ENCODE data around the gene AGBL4. TPM values are rescaled to one million over a fixed set of nuclear protein-coding genes. Genes with fewer than 3 reads are reported as not detected.

AGBL4 gene
- total and polyA plus RNA-seq, 2 of the 13 experiments (the other 11 are each of a cell fraction or from before 2014, with no cell fraction given), result not detected

DNA sequence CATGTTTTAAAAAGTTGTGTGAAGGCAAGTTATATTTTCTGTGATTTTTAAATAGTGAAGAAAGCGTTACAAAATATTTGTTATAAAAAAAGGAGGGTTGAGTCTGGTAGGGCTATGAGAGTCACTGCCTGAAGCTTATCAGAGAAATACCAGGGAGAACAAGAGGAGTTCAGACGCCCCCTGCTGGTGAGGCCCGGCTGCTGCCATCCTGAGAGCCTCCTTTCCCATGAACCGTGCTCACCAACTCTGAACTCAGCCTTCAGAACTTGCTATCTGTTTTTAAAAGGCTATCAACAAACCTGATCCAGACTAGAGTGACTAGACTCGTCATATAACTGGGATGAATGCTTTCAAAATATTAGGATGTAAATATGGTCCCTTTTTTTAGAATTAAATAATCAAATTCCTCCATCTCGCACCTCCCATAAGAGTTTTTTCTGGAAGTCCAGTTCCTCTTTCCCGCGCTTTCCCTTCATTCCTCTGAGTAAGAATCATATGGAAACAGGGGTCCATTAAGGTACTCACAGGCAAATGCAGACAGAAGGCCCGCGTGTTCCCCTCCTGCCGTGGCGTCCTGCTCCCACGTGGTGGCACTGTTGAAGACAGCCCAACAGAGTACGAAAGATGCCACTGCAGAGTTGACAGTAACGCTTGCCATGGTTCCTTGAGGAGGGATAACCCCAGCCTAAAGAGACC, 1525.5 kb downstream of the AGBL4 start (continued):
- TF ChIP-seq, protein P1, sequence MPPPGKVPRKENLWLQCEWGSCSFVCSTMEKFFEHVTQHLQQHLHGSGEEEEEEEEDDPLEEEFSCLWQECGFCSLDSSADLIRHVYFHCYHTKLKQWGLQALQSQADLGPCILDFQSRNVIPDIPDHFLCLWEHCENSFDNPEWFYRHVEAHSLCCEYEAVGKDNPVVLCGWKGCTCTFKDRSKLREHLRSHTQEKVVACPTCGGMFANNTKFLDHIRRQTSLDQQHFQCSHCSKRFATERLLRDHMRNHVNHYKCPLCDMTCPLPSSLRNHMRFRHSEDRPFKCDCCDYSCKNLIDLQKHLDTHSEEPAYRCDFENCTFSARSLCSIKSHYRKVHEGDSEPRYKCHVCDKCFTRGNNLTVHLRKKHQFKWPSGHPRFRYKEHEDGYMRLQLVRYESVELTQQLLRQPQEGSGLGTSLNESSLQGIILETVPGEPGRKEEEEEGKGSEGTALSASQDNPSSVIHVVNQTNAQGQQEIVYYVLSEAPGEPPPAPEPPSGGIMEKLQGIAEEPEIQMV (CRISPR knock-in tag; IDR thresholded peaks at IDR 0.05; ENCODE audit: low read depth), result no peak
- TF ChIP-seq ZNF672 (CRISPR knock-in tag; IDR thresholded peaks at IDR 0.05) (no peak), PHF5A (CRISPR knock-in tag; IDR thresholded peaks at IDR 0.05; ENCODE audit: low read depth, unreplicated experiment) (no peak), ZMAT3 (CRISPR knock-in tag; conservative IDR thresholded peaks at IDR 0.05) (0 out of 2 replicates have a peak, but pooled peaks have one; percentile 49), RNF2 (conservative IDR thresholded peaks at IDR 0.05; ENCODE audit: low read depth) (no peak), MED1 (CRISPR knock-in tag; IDR thresholded peaks at IDR 0.05) (no peak), ZSCAN20 (CRISPR knock-in tag; IDR thresholded peaks at IDR 0.05; ENCODE audit: borderline replicate concordance) (no peak), YEATS4 (CRISPR knock-in tag; IDR thresholded peaks at IDR 0.05; ENCODE audit: borderline replicate concordance) (no peak), HNRNPL (IDR thresholded peaks at IDR 0.05; ENCODE audit: low read depth, low read length) (no peak), ZZZ3 (CRISPR knock-in tag; IDR thresholded peaks at IDR 0.05; ENCODE audit: borderline replicate concordance) (no peak), ZFP36 (IDR thresholded peaks at IDR 0.05; ENCODE audit: borderline replicate concordance, low read depth, low read length, partially characterized antibody) (no peak)
- TF ChIP-seq, protein P2, sequence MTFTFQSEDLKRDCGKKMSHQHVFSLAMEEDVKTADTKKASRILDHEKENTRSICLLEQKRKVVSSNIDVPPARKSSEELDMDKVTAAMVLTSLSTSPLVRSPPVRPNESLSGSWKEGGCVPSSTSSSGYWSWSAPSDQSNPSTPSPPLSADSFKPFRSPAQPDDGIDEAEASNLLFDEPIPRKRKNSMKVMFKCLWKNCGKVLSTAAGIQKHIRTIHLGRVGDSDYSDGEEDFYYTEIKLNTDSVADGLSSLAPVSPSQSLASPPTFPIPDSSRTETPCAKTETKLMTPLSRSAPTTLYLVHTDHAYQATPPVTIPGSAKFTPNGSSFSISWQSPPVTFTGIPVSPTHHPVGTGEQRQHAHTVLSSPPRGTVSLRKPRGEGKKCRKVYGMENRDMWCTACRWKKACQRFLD (CRISPR knock-in tag; IDR thresholded peaks at IDR 0.05; ENCODE audit: borderline replicate concordance), result no peak
- TF ChIP-seq, protein P3, sequence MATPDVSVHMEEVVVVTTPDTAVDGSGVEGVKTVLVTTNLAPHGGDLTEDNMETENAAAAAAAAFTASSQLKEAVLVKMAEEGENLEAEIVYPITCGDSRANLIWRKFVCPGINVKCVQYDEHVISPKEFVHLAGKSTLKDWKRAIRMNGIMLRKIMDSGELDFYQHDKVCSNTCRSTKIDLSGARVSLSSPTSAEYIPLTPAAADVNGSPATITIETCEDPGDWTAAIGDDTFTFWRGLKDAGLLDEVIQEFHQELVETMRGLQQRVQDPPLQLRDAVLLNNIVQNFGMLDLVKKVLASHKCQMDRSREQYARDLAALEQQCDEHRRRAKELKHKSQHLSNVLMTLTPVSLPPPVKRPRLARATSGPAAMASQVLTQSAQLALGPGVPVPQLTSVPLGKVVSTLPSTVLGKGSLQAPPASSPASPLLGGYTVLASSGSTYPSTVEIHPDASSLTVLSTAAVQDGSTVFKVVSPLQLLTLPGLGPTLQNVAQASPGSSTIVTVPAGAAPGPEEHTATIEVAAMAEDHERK (CRISPR knock-in tag; IDR thresholded peaks at IDR 0.05; ENCODE audit: low read depth), result no peak
- TF ChIP-seq, protein P4, sequence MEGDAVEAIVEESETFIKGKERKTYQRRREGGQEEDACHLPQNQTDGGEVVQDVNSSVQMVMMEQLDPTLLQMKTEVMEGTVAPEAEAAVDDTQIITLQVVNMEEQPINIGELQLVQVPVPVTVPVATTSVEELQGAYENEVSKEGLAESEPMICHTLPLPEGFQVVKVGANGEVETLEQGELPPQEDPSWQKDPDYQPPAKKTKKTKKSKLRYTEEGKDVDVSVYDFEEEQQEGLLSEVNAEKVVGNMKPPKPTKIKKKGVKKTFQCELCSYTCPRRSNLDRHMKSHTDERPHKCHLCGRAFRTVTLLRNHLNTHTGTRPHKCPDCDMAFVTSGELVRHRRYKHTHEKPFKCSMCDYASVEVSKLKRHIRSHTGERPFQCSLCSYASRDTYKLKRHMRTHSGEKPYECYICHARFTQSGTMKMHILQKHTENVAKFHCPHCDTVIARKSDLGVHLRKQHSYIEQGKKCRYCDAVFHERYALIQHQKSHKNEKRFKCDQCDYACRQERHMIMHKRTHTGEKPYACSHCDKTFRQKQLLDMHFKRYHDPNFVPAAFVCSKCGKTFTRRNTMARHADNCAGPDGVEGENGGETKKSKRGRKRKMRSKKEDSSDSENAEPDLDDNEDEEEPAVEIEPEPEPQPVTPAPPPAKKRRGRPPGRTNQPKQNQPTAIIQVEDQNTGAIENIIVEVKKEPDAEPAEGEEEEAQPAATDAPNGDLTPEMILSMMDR (CRISPR knock-in tag; IDR thresholded peaks at IDR 0.05), result peak; percentile 77
- TF ChIP-seq, protein P5, sequence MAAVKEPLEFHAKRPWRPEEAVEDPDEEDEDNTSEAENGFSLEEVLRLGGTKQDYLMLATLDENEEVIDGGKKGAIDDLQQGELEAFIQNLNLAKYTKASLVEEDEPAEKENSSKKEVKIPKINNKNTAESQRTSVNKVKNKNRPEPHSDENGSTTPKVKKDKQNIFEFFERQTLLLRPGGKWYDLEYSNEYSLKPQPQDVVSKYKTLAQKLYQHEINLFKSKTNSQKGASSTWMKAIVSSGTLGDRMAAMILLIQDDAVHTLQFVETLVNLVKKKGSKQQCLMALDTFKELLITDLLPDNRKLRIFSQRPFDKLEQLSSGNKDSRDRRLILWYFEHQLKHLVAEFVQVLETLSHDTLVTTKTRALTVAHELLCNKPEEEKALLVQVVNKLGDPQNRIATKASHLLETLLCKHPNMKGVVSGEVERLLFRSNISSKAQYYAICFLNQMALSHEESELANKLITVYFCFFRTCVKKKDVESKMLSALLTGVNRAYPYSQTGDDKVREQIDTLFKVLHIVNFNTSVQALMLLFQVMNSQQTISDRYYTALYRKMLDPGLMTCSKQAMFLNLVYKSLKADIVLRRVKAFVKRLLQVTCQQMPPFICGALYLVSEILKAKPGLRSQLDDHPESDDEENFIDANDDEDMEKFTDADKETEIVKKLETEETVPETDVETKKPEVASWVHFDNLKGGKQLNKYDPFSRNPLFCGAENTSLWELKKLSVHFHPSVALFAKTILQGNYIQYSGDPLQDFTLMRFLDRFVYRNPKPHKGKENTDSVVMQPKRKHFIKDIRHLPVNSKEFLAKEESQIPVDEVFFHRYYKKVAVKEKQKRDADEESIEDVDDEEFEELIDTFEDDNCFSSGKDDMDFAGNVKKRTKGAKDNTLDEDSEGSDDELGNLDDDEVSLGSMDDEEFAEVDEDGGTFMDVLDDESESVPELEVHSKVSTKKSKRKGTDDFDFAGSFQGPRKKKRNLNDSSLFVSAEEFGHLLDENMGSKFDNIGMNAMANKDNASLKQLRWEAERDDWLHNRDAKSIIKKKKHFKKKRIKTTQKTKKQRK (IDR thresholded peaks at IDR 0.05; ENCODE audit: low read length), result no peak
